Measurements from ENCODE around the gene SCGB1D4. TPM values are rescaled to one million over a fixed set of nuclear protein-coding genes. Genes with fewer than 3 reads are reported as not detected.

SCGB1D4 gene
- total and polyA plus RNA-seq, 10 donors: not detected

- no peak for DNase-seq
- Histone ChIP-seq H3K9me3 (no peaks in the 10 kb centered on the region), H3K4me1 (peaks cover 0 to 8% (median 0%) of the 10 kb centered on the region in 6 donors), H3K27me3 (replicated peaks in 1 of 7) (peaks cover 0 to 10% (median 0%) of the 10 kb centered on the region in 7 donors), H3K4me3 (no peak overlapping the region), H3K36me3 (no peaks in the 10 kb centered on the region), H3K27ac (no peak overlapping the region)
- 68 to 86% (median 76%) methylated on average over 2 of the region's 2 CpGs for WGBS, 5 donors
- intact Hi-C loops (cut with DNase I; ENCODE audit: low total_unique reads): no loop called here
- TF ChIP-seq POLR2A (IDR thresholded peaks at IDR 0.05) (no peak), CTCF (IDR thresholded peaks at IDR 0.05 in 8 of 11, conservative IDR thresholded peaks at IDR 0.05 in 3 of 11) (no peak)
Measured at GRCh38 chr11:62322524-62322923, 23.6 kb upstream of the SCGB1D4 start.

- TF ChIP-seq POLR2A (IDR thresholded peaks at IDR 0.05) (no peak), POLR2AphosphoS5 (IDR thresholded peaks at IDR 0.05) (no peak), CTCF (IDR thresholded peaks at IDR 0.05 in 8 of 11, conservative IDR thresholded peaks at IDR 0.05 in 3 of 11) (no peak)
- WGBS, 5 donors: 69 to 90% (median 85%) methylated on average over 1 of the region's 1 CpG
- peaks cover 0 to 15% (median 12%) of the 10 kb centered on the region in 6 donors for H3K4me1 ChIP-seq
- peaks cover 0 to 44% (median 0%) of the 10 kb centered on the region in 7 donors for H3K27me3 ChIP-seq (replicated peaks in 1 of 7)
- H3K36me3 ChIP-seq: no peaks in the 10 kb centered on the region
- no peak for DNase-seq
- no peak overlapping the region for H3K4me3 ChIP-seq
- no peaks in the 10 kb centered on the region for H3K9me3 ChIP-seq
- H3K27ac ChIP-seq: no peak overlapping the region
- intact Hi-C loops (cut with DNase I; ENCODE audit: low total_unique reads): loop anchor here (10.0 kb wide), 1 partner anchor 141 kb away; no protein-coding TSS in a partner anchor
Measured at GRCh38 chr11:62315431-62315830, 16.6 kb upstream of the SCGB1D4 start.

GRCh38 chr11:62309991-62310390, 11.1 kb upstream of the SCGB1D4 start:
- peaks cover 0 to 59% (median 0%) of the 10 kb centered on the region in 7 donors for H3K27me3 ChIP-seq (replicated peaks in 1 of 7)
- DNase-seq: no peak
- H3K4me3 ChIP-seq: no peak overlapping the region
- H3K36me3 ChIP-seq: no peaks in the 10 kb centered on the region
- intact Hi-C loops (cut with DNase I; ENCODE audit: low total_unique reads): loop anchor here (10.0 kb wide), 2 partner anchors 95 to 135 kb away; no protein-coding TSS in a partner anchor
- TF ChIP-seq POLR2AphosphoS5 (IDR thresholded peaks at IDR 0.05): no peak
- no peak for TF ChIP-seq POLR2A (IDR thresholded peaks at IDR 0.05)
- no peak for TF ChIP-seq CTCF (IDR thresholded peaks at IDR 0.05 in 8 of 11, conservative IDR thresholded peaks at IDR 0.05 in 3 of 11)
- H3K9me3 ChIP-seq: peaks cover 0 to 17% (median 9%) of the 10 kb centered on the region in 8 donors
- no peak overlapping the region for H3K27ac ChIP-seq
- peaks cover 0 to 15% (median 12%) of the 10 kb centered on the region in 6 donors for H3K4me1 ChIP-seq
- whole genome bisulfite sequencing, 5 donors: 37 to 44% (median 42%) methylated on average over 7 of the region's 7 CpGs

GRCh38 chr11:62307950-62308349, 9.1 kb upstream of the SCGB1D4 start:
- intact Hi-C loops (cut with DNase I; ENCODE audit: low total_unique reads): loop anchor here (10.0 kb wide), 1 partner anchor 93 kb away; no protein-coding TSS in a partner anchor
- Histone ChIP-seq H3K27me3 (replicated peaks in 1 of 7) (peaks cover 0 to 48% (median 0%) of the 10 kb centered on the region in 7 donors), H3K4me1 (peaks cover 0 to 15% (median 12%) of the 10 kb centered on the region in 6 donors), H3K36me3 (no peaks in the 10 kb centered on the region), H3K4me3 (no peak overlapping the region), H3K27ac (no peak overlapping the region), H3K9me3 (peaks cover 0 to 17% (median 9%) of the 10 kb centered on the region in 8 donors)
- DNase-seq: no peak
- TF ChIP-seq POLR2AphosphoS5 (IDR thresholded peaks at IDR 0.05) (no peak), CTCF (IDR thresholded peaks at IDR 0.05 in 8 of 11, conservative IDR thresholded peaks at IDR 0.05 in 3 of 11) (no peak), POLR2A (IDR thresholded peaks at IDR 0.05) (no peak)

All from spleen (tissue), 11 donors.